Measurements from ENCODE around the gene SCNM1. TPM values are rescaled to one million over a fixed set of nuclear protein-coding genes. Genes with fewer than 3 reads are reported as not detected.

SCNM1 gene
- total and polyA plus RNA-seq, 9 of the 15 experiments (the other 6 are each of a cell fraction or from before 2014, with no cell fraction given), result 17.2 to 204 (median 63.0) TPM

- TF ChIP-seq KAT7 (CRISPR knock-in tag; IDR thresholded peaks at IDR 0.05; ENCODE audit: borderline replicate concordance), result peak; percentile 67; the same call in 1 of the 2 replicates
- no peak for TF ChIP-seq ZNF224 (CRISPR knock-in tag; IDR thresholded peaks at IDR 0.05)
- no peak for TF ChIP-seq ZNF239 (CRISPR knock-in tag; IDR thresholded peaks at IDR 0.05)
- TF ChIP-seq SIX5 (IDR thresholded peaks at IDR 0.05; ENCODE audit: borderline replicate concordance in 1 of 2, insufficient read depth in 1 of 2, low read depth in 1 of 2, low read length in 2 of 2), result no peak
- no peak for TF ChIP-seq NFYB (IDR thresholded peaks at IDR 0.05; ENCODE audit: extremely low read depth, insufficient read length)
- TF ChIP-seq VEZF1 (CRISPR knock-in tag; IDR thresholded peaks at IDR 0.05), result peak; percentile 56; the same call in 1 of the 2 replicates
- no peak; the same call in 1 of the 2 replicates for TF ChIP-seq DDX20 (tag; IDR thresholded peaks at IDR 0.05; ENCODE audit: low read depth)
- no peak for TF ChIP-seq ZBTB17 (CRISPR knock-in tag; IDR thresholded peaks at IDR 0.05)
- no peak for TF ChIP-seq PPARD (CRISPR knock-in tag; IDR thresholded peaks at IDR 0.05)
- TF ChIP-seq MYNN (IDR thresholded peaks at IDR 0.05), result no peak
- no peak for TF ChIP-seq MYNN (CRISPR knock-in tag; IDR thresholded peaks at IDR 0.05)
- TF ChIP-seq MAFG (tag; conservative IDR thresholded peaks at IDR 0.05), result no peak
- no peak for TF ChIP-seq HMGN3 (IDR thresholded peaks at IDR 0.05; ENCODE audit: borderline replicate concordance, extremely low read depth, insufficient read length, low read depth, low read length)
- TF ChIP-seq GATA2 (CRISPR knock-in tag; IDR thresholded peaks at IDR 0.05), result no peak
- no peak for TF ChIP-seq GABPA (tag; conservative IDR thresholded peaks at IDR 0.05; ENCODE audit: low read depth)
- peak; percentile 40; the same call in 1 of the 2 replicates for TF ChIP-seq CC2D1A (IDR thresholded peaks at IDR 0.05)
- TF ChIP-seq BACH1 (tag; IDR thresholded peaks at IDR 0.05), result no peak; the same call in 1 of the 2 replicates
- no peak for TF ChIP-seq CREB3L1 (IDR thresholded peaks at IDR 0.05; ENCODE audit: borderline replicate concordance, low read depth)
- peak; percentile 99 for TF ChIP-seq NR2C1 (IDR thresholded peaks at IDR 0.05)
- peak; percentile 99 for TF ChIP-seq NR2C1 (tag; IDR thresholded peaks at IDR 0.05)
- no peak for TF ChIP-seq MED1 (CRISPR knock-in tag; IDR thresholded peaks at IDR 0.05; ENCODE audit: borderline replicate concordance)
- 0 out of 2 replicates have a peak, but pooled peaks have one; percentile 20 for TF ChIP-seq ZBTB5 (IDR thresholded peaks at IDR 0.05)
- TF ChIP-seq ZNF311 (CRISPR knock-in tag; IDR thresholded peaks at IDR 0.05), result no peak
- TF ChIP-seq ESRRA (IDR thresholded peaks at IDR 0.05; ENCODE audit: borderline replicate concordance, low read depth), result no peak
- peak; percentile 55; the same call in 1 of the 2 replicates for TF ChIP-seq HDAC2 (IDR thresholded peaks at IDR 0.05)
- no peak for TF ChIP-seq SMAD2 (IDR thresholded peaks at IDR 0.05; ENCODE audit: low read depth, low read length)
- no peak for TF ChIP-seq ZC3H8 (IDR thresholded peaks at IDR 0.05)
Measured at GRCh38 chr1:151165281-151165737, 635 bp upstream of the SCNM1 start (continued).
